Endothelial cell (in vitro differentiated cells): ENCODE data around the gene SH3RF3. TPM values are rescaled to one million over a fixed set of nuclear protein-coding genes. Genes with fewer than 3 reads are reported as not detected.

ENCODE experiments used
- DNase-seq: peaks from one replicate; pipeline ENCODE4 v3.0.0; 2021; ENCODE audit warnings: low spot score
- H3K27ac Mint-ChIP-seq: one replicate; pipeline ENCODE4 v1.8.0; 2021; ENCODE audit warnings: mixed read lengths, inconsistent platforms; ENCODE audit not compliant: unreplicated experiment
- H3K27me3 Mint-ChIP-seq: one replicate; pipeline ENCODE4 v1.8.0; 2021; ENCODE audit warnings: mild to moderate bottlenecking, moderate library complexity, mixed read lengths, inconsistent platforms; ENCODE audit not compliant: unreplicated experiment
- H3K36me3 Mint-ChIP-seq: one replicate; pipeline ENCODE4 v1.8.0; 2021; ENCODE audit warnings: mild to moderate bottlenecking, low read depth, mixed read lengths, inconsistent platforms; ENCODE audit not compliant: unreplicated experiment
- H3K4me1 Mint-ChIP-seq: one replicate; pipeline ENCODE4 v1.8.0; 2021; ENCODE audit warnings: mild to moderate bottlenecking, mixed read lengths, inconsistent platforms; ENCODE audit not compliant: unreplicated experiment
- H3K4me3 Mint-ChIP-seq: one replicate; pipeline ENCODE4 v1.8.0; 2021; ENCODE audit warnings: mild to moderate bottlenecking, mixed read lengths, inconsistent platforms; ENCODE audit not compliant: unreplicated experiment
- H3K9me3 Mint-ChIP-seq: one replicate; pipeline ENCODE4 v1.8.0; 2021; ENCODE audit warnings: mixed read lengths, inconsistent platforms; ENCODE audit not compliant: unreplicated experiment
- total RNA-seq: library from RNA; stranded (reverse); fragmentation: NEBNext Ultra II Directional; extraction: Animal tissue kit (Norgen Biotek cat#: 25700); gene quantifications from one replicate; pipeline ENCODE4 v1.2.1, GENCODE V29; 2021; ENCODE audit not compliant: unreplicated experiment
- TF ChIP-seq, protein P1 (sequence below): fragments of 200-600 bp; sonication (generic); IDR thresholded peaks from one replicate; pipeline ENCODE4 v1.5.0; 2021; ENCODE audit warnings: antibody characterized with exemption; ENCODE audit not compliant: unreplicated experiment

Gene SH3RF3
- total RNA-seq, 1 donor from 2014 or later: 12.8 TPM

DNA sequence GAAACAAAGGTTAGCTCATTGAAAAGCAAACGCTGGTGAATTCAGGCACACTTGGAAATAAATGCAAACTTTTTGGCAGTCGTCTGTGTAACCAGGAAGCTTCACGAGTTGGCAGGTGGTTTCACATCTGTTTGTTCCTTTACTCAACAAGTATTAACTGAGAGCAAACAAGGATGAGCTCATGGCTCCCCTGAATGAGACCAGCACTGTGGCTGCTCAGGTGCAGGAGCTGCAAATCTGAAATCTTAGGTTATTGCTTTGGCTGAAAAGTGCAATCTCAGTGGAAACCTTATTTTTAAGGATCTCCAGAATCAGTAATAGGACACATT is 46.3 kb downstream of the SH3RF3 start:
- Mint-ChIP-seq H3K4me1 (peaks cover 50% of the 10 kb centered on the region), H3K27ac (no peak overlapping the region), H3K27me3 (peaks cover 8% of the 10 kb centered on the region), H3K9me3 (no peaks in the 10 kb centered on the region), H3K36me3 (peaks cover 15% of the 10 kb centered on the region), H3K4me3 (no peak overlapping the region)
- TF ChIP-seq, protein P1, sequence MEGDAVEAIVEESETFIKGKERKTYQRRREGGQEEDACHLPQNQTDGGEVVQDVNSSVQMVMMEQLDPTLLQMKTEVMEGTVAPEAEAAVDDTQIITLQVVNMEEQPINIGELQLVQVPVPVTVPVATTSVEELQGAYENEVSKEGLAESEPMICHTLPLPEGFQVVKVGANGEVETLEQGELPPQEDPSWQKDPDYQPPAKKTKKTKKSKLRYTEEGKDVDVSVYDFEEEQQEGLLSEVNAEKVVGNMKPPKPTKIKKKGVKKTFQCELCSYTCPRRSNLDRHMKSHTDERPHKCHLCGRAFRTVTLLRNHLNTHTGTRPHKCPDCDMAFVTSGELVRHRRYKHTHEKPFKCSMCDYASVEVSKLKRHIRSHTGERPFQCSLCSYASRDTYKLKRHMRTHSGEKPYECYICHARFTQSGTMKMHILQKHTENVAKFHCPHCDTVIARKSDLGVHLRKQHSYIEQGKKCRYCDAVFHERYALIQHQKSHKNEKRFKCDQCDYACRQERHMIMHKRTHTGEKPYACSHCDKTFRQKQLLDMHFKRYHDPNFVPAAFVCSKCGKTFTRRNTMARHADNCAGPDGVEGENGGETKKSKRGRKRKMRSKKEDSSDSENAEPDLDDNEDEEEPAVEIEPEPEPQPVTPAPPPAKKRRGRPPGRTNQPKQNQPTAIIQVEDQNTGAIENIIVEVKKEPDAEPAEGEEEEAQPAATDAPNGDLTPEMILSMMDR: no peak
- no peak for DNase-seq

DNA sequence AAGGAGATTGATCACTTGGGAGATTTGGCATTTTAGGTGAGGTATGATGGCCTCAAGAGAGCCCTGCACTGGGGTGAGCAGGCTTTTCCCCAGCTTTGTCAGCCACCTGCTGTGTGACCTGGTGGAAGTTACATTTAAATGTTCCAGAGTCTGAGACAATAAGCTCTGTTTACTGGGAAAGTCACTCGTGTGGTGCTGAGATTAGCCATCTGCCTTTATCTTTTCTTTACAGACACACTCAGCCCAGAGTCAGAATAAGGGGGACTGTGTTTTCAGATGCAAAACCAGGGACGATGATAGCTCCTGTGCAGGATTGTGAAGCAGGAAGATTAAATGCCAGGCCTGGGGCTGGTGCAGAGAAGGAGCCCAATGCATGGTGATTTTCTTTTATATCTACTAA is 47.9 kb downstream of the SH3RF3 start:
- Mint-ChIP-seq H3K9me3 (no peaks in the 10 kb centered on the region), H3K36me3 (peaks cover 28% of the 10 kb centered on the region), H3K4me1 (peaks cover 45% of the 10 kb centered on the region), H3K27ac (peak overlapping the region; percentile 83), H3K27me3 (peaks cover 9% of the 10 kb centered on the region), H3K4me3 (peak overlapping the region; percentile 45)
- DNase-seq: no peak
- TF ChIP-seq, protein P1: no peak

DNA sequence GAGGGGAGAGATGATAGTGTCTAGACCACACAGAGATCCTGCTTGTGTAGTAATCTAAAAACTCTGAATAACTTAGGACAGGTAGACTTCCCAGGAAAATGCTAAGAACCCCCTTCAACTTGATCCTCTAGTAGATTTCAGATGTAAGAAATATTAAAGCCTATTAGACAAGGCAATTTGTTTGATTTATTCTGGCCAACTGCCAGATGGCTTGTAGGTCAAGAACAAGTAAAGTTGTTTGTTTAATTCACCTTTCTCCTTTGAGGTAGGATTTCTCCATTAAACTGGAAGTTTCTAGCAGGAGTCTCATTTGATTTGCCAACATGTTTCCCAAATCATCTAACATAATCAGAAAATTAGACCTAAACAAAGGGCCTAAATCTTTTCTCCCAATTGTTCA is 48.6 kb downstream of the SH3RF3 start:
- Mint-ChIP-seq H3K27me3 (peaks cover 9% of the 10 kb centered on the region), H3K4me1 (peaks cover 39% of the 10 kb centered on the region), H3K9me3 (no peaks in the 10 kb centered on the region), H3K27ac (peak overlapping the region; percentile 83), H3K4me3 (no peak overlapping the region), H3K36me3 (peaks cover 32% of the 10 kb centered on the region)
- DNase-seq: no peak
- TF ChIP-seq, protein P1: no peak

DNA sequence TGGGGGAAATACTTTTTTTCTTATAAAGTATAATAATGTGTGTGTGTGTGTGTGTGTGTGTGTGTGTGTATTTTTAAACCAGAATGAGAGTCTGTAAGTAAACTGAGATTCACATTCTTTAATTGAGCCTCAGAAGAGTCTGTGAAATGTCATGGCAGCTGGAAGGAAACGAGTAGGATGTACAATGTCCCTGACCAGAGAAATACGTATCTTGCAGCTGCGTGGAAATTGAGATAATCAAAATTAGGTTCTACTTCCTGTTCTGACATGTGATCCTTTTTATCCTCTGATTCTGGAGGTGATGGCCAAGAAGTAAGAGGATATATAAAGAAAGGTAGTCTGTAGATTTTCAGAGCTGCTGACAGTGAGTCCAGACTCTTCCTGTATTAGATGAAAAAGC is 50.0 kb downstream of the SH3RF3 start:
- Mint-ChIP-seq H3K4me3 (no peak overlapping the region), H3K27ac (no peak overlapping the region), H3K9me3 (no peaks in the 10 kb centered on the region), H3K4me1 (peaks cover 27% of the 10 kb centered on the region), H3K36me3 (peaks cover 32% of the 10 kb centered on the region), H3K27me3 (peaks cover 11% of the 10 kb centered on the region)
- TF ChIP-seq, protein P1: no peak
- no peak for DNase-seq

DNA sequence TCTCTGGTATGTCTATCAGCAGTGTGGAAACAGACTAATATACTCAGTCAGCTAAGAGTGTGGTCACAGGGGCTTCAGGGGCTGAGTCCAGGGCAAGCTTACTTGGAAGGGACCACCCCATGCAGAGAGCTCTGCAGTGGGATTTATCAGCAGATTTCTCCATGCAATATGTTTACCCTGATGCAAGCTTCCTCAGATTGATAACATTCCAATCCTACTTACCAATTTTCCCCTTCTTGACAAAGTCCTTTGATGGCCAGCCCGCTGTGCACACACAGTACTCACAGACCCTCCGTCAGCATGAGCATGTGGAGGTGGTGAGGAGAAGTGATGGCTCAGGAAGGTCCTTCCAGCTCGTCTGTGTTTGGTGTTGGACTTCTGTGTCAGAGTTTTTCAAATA is 51.8 kb downstream of the SH3RF3 start:
- DNase-seq: no peak
- peaks cover 20% of the 10 kb centered on the region for H3K4me1 Mint-ChIP-seq
- no peaks in the 10 kb centered on the region for H3K9me3 Mint-ChIP-seq
- H3K36me3 Mint-ChIP-seq: peaks cover 27% of the 10 kb centered on the region
- no peak overlapping the region for H3K27ac Mint-ChIP-seq
- TF ChIP-seq, protein P1: no peak
- H3K27me3 Mint-ChIP-seq: peaks cover 6% of the 10 kb centered on the region
- H3K4me3 Mint-ChIP-seq: no peak overlapping the region
